ENCODE data around the gene SLC8A1. TPM values are rescaled to one million over a fixed set of nuclear protein-coding genes. Genes with fewer than 3 reads are reported as not detected.

Gene SLC8A1
- total and polyA plus RNA-seq, 2 donors from 2014 or later = 12.9 to 33.9 TPM

DNA sequence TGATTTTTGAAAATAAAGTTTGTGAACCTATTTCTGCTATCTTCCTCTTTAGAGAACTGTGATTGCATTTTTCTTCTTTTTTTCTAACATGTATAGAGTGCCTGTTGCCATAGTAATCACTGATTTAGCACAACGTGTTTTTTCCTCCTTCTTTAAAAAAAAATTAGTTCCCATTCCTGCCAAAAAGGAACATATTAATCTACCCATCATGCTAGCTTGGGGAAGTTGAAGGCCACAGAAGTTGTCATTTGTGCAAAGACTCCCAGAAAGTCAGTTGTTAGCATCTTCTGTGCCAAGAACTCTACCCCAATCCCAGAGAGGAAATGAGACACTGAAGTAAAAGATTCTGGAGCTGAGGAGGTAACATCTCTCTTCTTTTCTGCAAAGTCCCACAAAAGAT lies 57.3 kb downstream of the SLC8A1 start:
- FAIRE-seq (no peak), DNase-seq (peak in 1 of 5 donors; percentile 37)
- Histone ChIP-seq H3K9me3 (ENCODE audit: control insufficient read depth in 2 of 3, insufficient read depth in 1 of 3, low read length in 3 of 3) (no peaks in the 10 kb centered on the region), H3K4me1 (ENCODE audit: control insufficient read depth in 2 of 3, insufficient read depth in 2 of 3, low read depth in 1 of 3, low read length in 3 of 3) (no peaks in the 10 kb centered on the region), H3K4me3 (ENCODE audit: low read length in 3 of 3) (no peak overlapping the region), H3K27ac (ENCODE audit: low read depth in 2 of 2, low read length in 2 of 2) (no peak overlapping the region), H3K27me3 (ENCODE audit: control insufficient read depth, insufficient read depth, low read length) (no peaks in the 10 kb centered on the region), H3K9ac (ENCODE audit: low read length in 3 of 3) (no peak overlapping the region), H3K36me3 (ENCODE audit: control insufficient read depth in 2 of 3, insufficient read depth in 3 of 3, low read length in 3 of 3) (no peaks in the 10 kb centered on the region)
- intact Hi-C loops (cut with DNase I) = no loop called here
- TF ChIP-seq, protein P1, sequence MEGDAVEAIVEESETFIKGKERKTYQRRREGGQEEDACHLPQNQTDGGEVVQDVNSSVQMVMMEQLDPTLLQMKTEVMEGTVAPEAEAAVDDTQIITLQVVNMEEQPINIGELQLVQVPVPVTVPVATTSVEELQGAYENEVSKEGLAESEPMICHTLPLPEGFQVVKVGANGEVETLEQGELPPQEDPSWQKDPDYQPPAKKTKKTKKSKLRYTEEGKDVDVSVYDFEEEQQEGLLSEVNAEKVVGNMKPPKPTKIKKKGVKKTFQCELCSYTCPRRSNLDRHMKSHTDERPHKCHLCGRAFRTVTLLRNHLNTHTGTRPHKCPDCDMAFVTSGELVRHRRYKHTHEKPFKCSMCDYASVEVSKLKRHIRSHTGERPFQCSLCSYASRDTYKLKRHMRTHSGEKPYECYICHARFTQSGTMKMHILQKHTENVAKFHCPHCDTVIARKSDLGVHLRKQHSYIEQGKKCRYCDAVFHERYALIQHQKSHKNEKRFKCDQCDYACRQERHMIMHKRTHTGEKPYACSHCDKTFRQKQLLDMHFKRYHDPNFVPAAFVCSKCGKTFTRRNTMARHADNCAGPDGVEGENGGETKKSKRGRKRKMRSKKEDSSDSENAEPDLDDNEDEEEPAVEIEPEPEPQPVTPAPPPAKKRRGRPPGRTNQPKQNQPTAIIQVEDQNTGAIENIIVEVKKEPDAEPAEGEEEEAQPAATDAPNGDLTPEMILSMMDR (IDR thresholded peaks at IDR 0.05; ENCODE audit: borderline replicate concordance, extremely low read depth, insufficient read depth) = no peak

- H3K4me3 ChIP-seq (ENCODE audit: low read length in 3 of 3) = no peak overlapping the region
- DNase-seq (no peak), FAIRE-seq (no peak)
- H3K9me3 ChIP-seq (ENCODE audit: control insufficient read depth in 2 of 3, insufficient read depth in 1 of 3, low read length in 3 of 3) = no peaks in the 10 kb centered on the region
- H3K27me3 ChIP-seq (ENCODE audit: control insufficient read depth, insufficient read depth, low read length) = no peaks in the 10 kb centered on the region
- no peak overlapping the region for H3K27ac ChIP-seq (ENCODE audit: low read depth in 2 of 2, low read length in 2 of 2)
- no peaks in the 10 kb centered on the region for H3K36me3 ChIP-seq (ENCODE audit: control insufficient read depth in 2 of 3, insufficient read depth in 3 of 3, low read length in 3 of 3)
- intact Hi-C loops (cut with DNase I) = no loop called here
- TF ChIP-seq, protein P1 (IDR thresholded peaks at IDR 0.05; ENCODE audit: borderline replicate concordance, extremely low read depth, insufficient read depth) = no peak
- H3K9ac ChIP-seq (ENCODE audit: low read length in 3 of 3) = no peak overlapping the region
- no peaks in the 10 kb centered on the region for H3K4me1 ChIP-seq (ENCODE audit: control insufficient read depth in 2 of 3, insufficient read depth in 2 of 3, low read depth in 1 of 3, low read length in 3 of 3)
These were observed 57.9 kb downstream of the SLC8A1 start for GRCh38 chr2:40394031-40394430.

DNA sequence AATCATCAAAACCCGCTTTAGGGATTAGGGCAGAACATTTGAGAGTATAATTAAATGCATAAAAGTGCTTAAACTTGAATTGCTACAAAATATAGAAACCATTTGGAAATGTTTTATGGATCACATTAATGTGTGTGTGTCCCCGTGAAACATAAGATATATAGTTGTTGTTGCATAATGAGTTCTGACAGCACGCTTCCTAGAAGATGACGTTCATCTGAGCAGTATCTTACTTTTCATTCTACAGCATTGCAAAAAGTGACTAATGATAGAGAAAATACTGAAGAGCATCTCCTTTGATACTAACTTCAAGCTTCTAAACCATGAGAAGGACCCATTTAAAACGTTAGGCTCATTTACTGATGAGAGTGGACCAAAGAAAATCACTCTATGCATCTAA lies 63.7 kb downstream of the SLC8A1 start:
- no peak for FAIRE-seq
- TF ChIP-seq, protein P1 (IDR thresholded peaks at IDR 0.05; ENCODE audit: borderline replicate concordance, extremely low read depth, insufficient read depth) = no peak
- H3K9ac ChIP-seq (ENCODE audit: low read length in 3 of 3) = no peak overlapping the region
- DNase-seq = no peak
- H3K9me3 ChIP-seq (ENCODE audit: control insufficient read depth in 2 of 3, insufficient read depth in 1 of 3, low read length in 3 of 3) = no peaks in the 10 kb centered on the region
- no peak overlapping the region for H3K27ac ChIP-seq (ENCODE audit: low read depth in 2 of 2, low read length in 2 of 2)
- H3K36me3 ChIP-seq (ENCODE audit: control insufficient read depth in 2 of 3, insufficient read depth in 3 of 3, low read length in 3 of 3) = no peaks in the 10 kb centered on the region
- H3K4me1 ChIP-seq (ENCODE audit: control insufficient read depth in 2 of 3, insufficient read depth in 2 of 3, low read depth in 1 of 3, low read length in 3 of 3) = no peaks in the 10 kb centered on the region
- intact Hi-C loops (cut with DNase I) = no loop called here
- H3K27me3 ChIP-seq (ENCODE audit: control insufficient read depth, insufficient read depth, low read length) = no peaks in the 10 kb centered on the region
- H3K4me3 ChIP-seq (ENCODE audit: low read length in 3 of 3) = no peak overlapping the region

GRCh38 chr2:40386177-40386576 lies 65.7 kb downstream of the SLC8A1 start:
- TF ChIP-seq, protein P1 (IDR thresholded peaks at IDR 0.05; ENCODE audit: borderline replicate concordance, extremely low read depth, insufficient read depth) = no peak
- intact Hi-C loops (cut with DNase I) = no loop called here
- Histone ChIP-seq H3K27me3 (ENCODE audit: control insufficient read depth, insufficient read depth, low read length) (no peaks in the 10 kb centered on the region), H3K4me3 (ENCODE audit: low read length in 3 of 3) (no peak overlapping the region), H3K27ac (ENCODE audit: low read depth in 2 of 2, low read length in 2 of 2) (no peak overlapping the region), H3K9me3 (ENCODE audit: control insufficient read depth in 2 of 3, insufficient read depth in 1 of 3, low read length in 3 of 3) (peaks cover 0 to 2% (median 0%) of the 10 kb centered on the region in 3 donors), H3K4me1 (ENCODE audit: control insufficient read depth in 2 of 3, insufficient read depth in 2 of 3, low read depth in 1 of 3, low read length in 3 of 3) (no peaks in the 10 kb centered on the region), H3K36me3 (ENCODE audit: control insufficient read depth in 2 of 3, insufficient read depth in 3 of 3, low read length in 3 of 3) (no peaks in the 10 kb centered on the region), H3K9ac (ENCODE audit: low read length in 3 of 3) (no peak overlapping the region)
- no peak for FAIRE-seq
- no peak for DNase-seq

Measured in kidney (tissue), 14 donors.